Activated naive CD8-positive, alpha-beta T cell treated with anti-CD3 and anti-CD28 coated beads for 36 hours (primary cell): ENCODE results near the gene CENPE. TPM values are rescaled to one million over a fixed set of nuclear protein-coding genes. Genes with fewer than 3 reads are reported as not detected.

Source experiments
- DNase-seq: peaks from one replicate; pipeline ENCODE4 v3.0.0; 2021
- H3K27ac Mint-ChIP-seq: one replicate; pipeline ENCODE4 v1.8.0; 2022; ENCODE audit warnings: mild to moderate bottlenecking, moderate library complexity, mixed read lengths
- H3K27me3 Mint-ChIP-seq: one replicate; pipeline ENCODE4 v1.8.0; 2022; ENCODE audit warnings: mild to moderate bottlenecking, mixed read lengths
- H3K36me3 Mint-ChIP-seq: one replicate; pipeline ENCODE4 v1.8.0; 2021; ENCODE audit warnings: mild to moderate bottlenecking, mixed read lengths
- H3K4me1 Mint-ChIP-seq: one replicate; pipeline ENCODE4 v1.8.0; 2021; ENCODE audit warnings: mixed read lengths
- H3K4me3 Mint-ChIP-seq: one replicate; pipeline ENCODE4 v1.8.0; 2022; ENCODE audit warnings: mild to moderate bottlenecking, moderate library complexity, mixed read lengths
- H3K9me3 Mint-ChIP-seq: one replicate; pipeline ENCODE4 v1.8.0; 2022; ENCODE audit warnings: mixed read lengths
- total RNA-seq, 2 experiments: library from RNA; stranded (reverse); gene quantifications; one replicate each; pipeline ENCODE4 v1.2.3, GENCODE V29; 2021

Gene CENPE
- total RNA-seq, 2 experiments from 2014 or later = 34.2 to 36.8 TPM

GRCh38 chr4:103156106-103156505, 42.0 kb downstream of the CENPE start:
- Mint-ChIP-seq H3K27me3 (no peaks in the 10 kb centered on the region), H3K4me1 (peaks cover 6% of the 10 kb centered on the region), H3K36me3 (peaks cover 31% of the 10 kb centered on the region), H3K9me3 (no peaks in the 10 kb centered on the region), H3K27ac (no peak overlapping the region), H3K4me3 (no peak overlapping the region)
- no peak for DNase-seq

GRCh38 chr4:103152381-103152780, 45.8 kb downstream of the CENPE start:
- H3K27me3 Mint-ChIP-seq = no peaks in the 10 kb centered on the region
- no peak for DNase-seq
- H3K4me1 Mint-ChIP-seq = no peaks in the 10 kb centered on the region
- H3K36me3 Mint-ChIP-seq = peaks cover 56% of the 10 kb centered on the region
- no peak overlapping the region for H3K27ac Mint-ChIP-seq
- H3K4me3 Mint-ChIP-seq = no peak overlapping the region
- no peaks in the 10 kb centered on the region for H3K9me3 Mint-ChIP-seq

GRCh38 chr4:103150677-103151076, 47.5 kb downstream of the CENPE start:
- no peaks in the 10 kb centered on the region for H3K9me3 Mint-ChIP-seq
- no peak overlapping the region for H3K27ac Mint-ChIP-seq
- no peak for DNase-seq
- no peaks in the 10 kb centered on the region for H3K27me3 Mint-ChIP-seq
- no peaks in the 10 kb centered on the region for H3K4me1 Mint-ChIP-seq
- H3K4me3 Mint-ChIP-seq = no peak overlapping the region
- peaks cover 55% of the 10 kb centered on the region for H3K36me3 Mint-ChIP-seq

GRCh38 chr4:103144926-103145325, 53.2 kb downstream of the CENPE start:
- Mint-ChIP-seq H3K4me3 (no peak overlapping the region), H3K36me3 (peaks cover 67% of the 10 kb centered on the region), H3K9me3 (no peaks in the 10 kb centered on the region), H3K27me3 (no peaks in the 10 kb centered on the region), H3K27ac (no peak overlapping the region), H3K4me1 (peaks cover under 1% of the 10 kb centered on the region)
- DNase-seq = no peak

GRCh38 chr4:103137446-103137827, 60.7 kb downstream of the CENPE start:
- Mint-ChIP-seq H3K36me3 (peaks cover 43% of the 10 kb centered on the region), H3K27me3 (no peaks in the 10 kb centered on the region), H3K9me3 (no peaks in the 10 kb centered on the region), H3K4me1 (peaks cover 3% of the 10 kb centered on the region), H3K27ac (no peak overlapping the region), H3K4me3 (no peak overlapping the region)
- DNase-seq = no peak

- H3K36me3 Mint-ChIP-seq = peaks cover 37% of the 10 kb centered on the region
- no peak overlapping the region for H3K4me3 Mint-ChIP-seq
- H3K9me3 Mint-ChIP-seq = no peaks in the 10 kb centered on the region
- H3K27me3 Mint-ChIP-seq = no peaks in the 10 kb centered on the region
- peaks cover 3% of the 10 kb centered on the region for H3K4me1 Mint-ChIP-seq
- no peak overlapping the region for H3K27ac Mint-ChIP-seq
- DNase-seq = no peak
These were observed 61.3 kb downstream of the CENPE start for GRCh38 chr4:103136671-103137445.

GRCh38 chr4:103129174-103129573, 69.0 kb downstream of the CENPE start:
- Mint-ChIP-seq H3K4me1 (no peaks in the 10 kb centered on the region), H3K9me3 (peaks cover 17% of the 10 kb centered on the region), H3K27ac (no peak overlapping the region), H3K36me3 (peaks cover 50% of the 10 kb centered on the region), H3K27me3 (no peaks in the 10 kb centered on the region), H3K4me3 (no peak overlapping the region)
- no peak for DNase-seq

- peaks cover 57% of the 10 kb centered on the region for H3K36me3 Mint-ChIP-seq
- peaks cover 17% of the 10 kb centered on the region for H3K9me3 Mint-ChIP-seq
- no peak overlapping the region for H3K27ac Mint-ChIP-seq
These were observed 72.0 kb downstream of the CENPE start for GRCh38 chr4:103126126-103126525.

GRCh38 chr4:103123114-103123513, 75.0 kb downstream of the CENPE start:
- no peak overlapping the region for H3K27ac Mint-ChIP-seq
- H3K27me3 Mint-ChIP-seq = no peaks in the 10 kb centered on the region
- H3K9me3 Mint-ChIP-seq = peaks cover 8% of the 10 kb centered on the region
- H3K4me1 Mint-ChIP-seq = no peaks in the 10 kb centered on the region
- H3K4me3 Mint-ChIP-seq = no peak overlapping the region
- H3K36me3 Mint-ChIP-seq = peaks cover 40% of the 10 kb centered on the region
- DNase-seq = no peak

More at GRCh38 chr4:103126126-103126525, 72.0 kb downstream of the CENPE start:
- no peaks in the 10 kb centered on the region for H3K27me3 Mint-ChIP-seq
- no peak overlapping the region for H3K4me3 Mint-ChIP-seq
- no peak for DNase-seq
- H3K4me1 Mint-ChIP-seq = no peaks in the 10 kb centered on the region

GRCh38 chr4:103118166-103118565, 80.0 kb downstream of the CENPE start:
- Mint-ChIP-seq H3K36me3 (peaks cover 12% of the 10 kb centered on the region), H3K27ac (no peak overlapping the region), H3K4me3 (no peak overlapping the region), H3K9me3 (no peaks in the 10 kb centered on the region), H3K27me3 (no peaks in the 10 kb centered on the region), H3K4me1 (no peaks in the 10 kb centered on the region)
- DNase-seq = no peak

GRCh38 chr4:103111598-103111997, 86.5 kb downstream of the CENPE start:
- Mint-ChIP-seq H3K4me1 (no peaks in the 10 kb centered on the region), H3K36me3 (peaks cover 12% of the 10 kb centered on the region), H3K27ac (no peak overlapping the region), H3K9me3 (no peaks in the 10 kb centered on the region), H3K4me3 (no peak overlapping the region), H3K27me3 (no peaks in the 10 kb centered on the region)
- no peak for DNase-seq

GRCh38 chr4:103108542-103108941, 89.6 kb downstream of the CENPE start:
- Mint-ChIP-seq H3K4me1 (no peaks in the 10 kb centered on the region), H3K36me3 (peaks cover 12% of the 10 kb centered on the region), H3K9me3 (no peaks in the 10 kb centered on the region), H3K27me3 (no peaks in the 10 kb centered on the region), H3K4me3 (no peak overlapping the region), H3K27ac (no peak overlapping the region)
- DNase-seq = no peak

- DNase-seq = no peak
- no peaks in the 10 kb centered on the region for H3K27me3 Mint-ChIP-seq
These were observed 92.4 kb downstream of the CENPE start for GRCh38 chr4:103105558-103106356.

GRCh38 chr4:103104886-103105285, 93.3 kb downstream of the CENPE start:
- H3K4me3 Mint-ChIP-seq = no peak overlapping the region
- no peaks in the 10 kb centered on the region for H3K9me3 Mint-ChIP-seq
- no peaks in the 10 kb centered on the region for H3K27me3 Mint-ChIP-seq
- H3K36me3 Mint-ChIP-seq = peaks cover 8% of the 10 kb centered on the region
- DNase-seq = no peak
- no peak overlapping the region for H3K27ac Mint-ChIP-seq
- H3K4me1 Mint-ChIP-seq = no peaks in the 10 kb centered on the region

More at GRCh38 chr4:103105558-103106356, 92.4 kb downstream of the CENPE start:
- Mint-ChIP-seq H3K4me1 (no peaks in the 10 kb centered on the region), H3K36me3 (peaks cover 12% of the 10 kb centered on the region), H3K27ac (no peak overlapping the region), H3K4me3 (no peak overlapping the region), H3K9me3 (no peaks in the 10 kb centered on the region)

GRCh38 chr4:103100691-103101090, 97.5 kb downstream of the CENPE start:
- Mint-ChIP-seq H3K27me3 (no peaks in the 10 kb centered on the region), H3K36me3 (no peaks in the 10 kb centered on the region), H3K4me1 (peaks cover 20% of the 10 kb centered on the region), H3K27ac (no peak overlapping the region), H3K4me3 (no peak overlapping the region), H3K9me3 (no peaks in the 10 kb centered on the region)
- DNase-seq = no peak
